Activated effector memory CD4-positive, alpha-beta T cell treated with Interleukin-2 at 50 U/mL for 16 hours (primary cell): Measurements from ENCODE around the gene RS1.

Experiments
- DNase-seq: peaks from one replicate; pipeline ENCODE4 v3.0.0-alpha.2; 2020

The RS1 gene

GRCh38 chrX:18672008-18672407, at the start of gene RS1:
Gene RS1 (minus strand): TSS chrX:18672108. CDS start chrX:18672068, 40 bp downstream.
- no peak for DNase-seq

- DNase-seq: no peak
These were observed 47.9 kb upstream of the RS1 start for GRCh38 chrX:18719852-18720251.

DNA sequence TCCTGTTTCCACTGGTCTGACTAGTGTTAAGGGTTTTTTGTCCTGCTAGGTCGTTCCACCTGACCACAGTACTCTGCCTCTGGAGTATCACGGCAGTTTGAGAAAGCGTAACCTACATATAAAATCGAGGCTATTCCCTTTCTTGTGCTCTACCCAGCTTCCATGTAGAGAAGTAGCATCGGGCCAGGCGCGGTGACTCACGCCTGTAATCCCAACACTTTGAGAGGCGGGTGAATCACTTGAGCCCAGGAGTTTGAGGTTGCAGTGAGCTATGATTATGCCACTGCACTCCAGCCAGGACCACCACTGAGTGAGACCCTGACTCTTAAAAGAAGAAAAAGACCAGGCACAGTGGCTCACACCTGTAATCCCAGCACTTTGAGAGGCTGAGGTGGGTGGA, 43.0 kb upstream of the RS1 start:
- no peak for DNase-seq

GRCh38 chrX:18709833-18710232, 37.9 kb upstream of the RS1 start:
- no peak for DNase-seq

GRCh38 chrX:18707426-18708049, 35.6 kb upstream of the RS1 start, which contains the start of gene PPEF1:
Gene PPEF1 (plus strand): TSS chrX:18707645. CDS start chrX:18707781, 136 bp downstream.
- no peak for DNase-seq

- no peak for DNase-seq
These were observed 30.7 kb upstream of the RS1 start for GRCh38 chrX:18702362-18703195.

DNA sequence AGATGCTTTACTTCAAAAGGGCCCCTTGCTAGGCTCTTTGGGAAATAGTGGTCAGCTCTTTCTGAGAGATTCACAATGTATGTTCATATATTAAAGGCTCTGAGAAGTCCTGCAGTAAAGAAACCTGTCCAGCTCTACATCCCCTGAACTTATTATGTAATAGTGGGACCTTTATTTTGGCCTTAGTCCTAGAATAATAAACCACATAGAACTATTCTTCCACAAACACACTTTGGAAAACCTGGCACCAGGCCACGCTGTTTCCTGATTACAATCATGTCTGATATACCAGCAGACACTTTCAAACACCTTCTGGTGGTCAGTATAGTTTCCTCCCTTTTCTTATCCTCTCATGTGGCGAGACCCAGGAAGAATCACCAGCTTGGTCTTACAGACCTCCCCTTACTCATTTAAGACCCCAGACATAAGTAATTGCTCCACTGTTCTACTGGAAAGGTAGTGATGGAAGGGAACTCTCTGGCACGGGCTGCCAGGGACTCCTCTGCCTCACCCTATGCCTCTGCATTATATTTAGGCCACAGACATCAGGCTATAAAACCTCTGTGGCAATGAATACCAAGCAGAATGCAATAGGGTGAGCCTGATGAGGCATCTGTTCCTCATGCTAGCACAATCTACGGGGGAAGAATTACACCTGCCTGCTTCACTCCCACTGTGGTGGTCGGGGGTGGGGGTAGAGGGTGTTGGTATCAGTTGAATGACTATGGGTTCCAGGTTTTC, 29.9 kb upstream of the RS1 start:
- DNase-seq: no peak

DNA sequence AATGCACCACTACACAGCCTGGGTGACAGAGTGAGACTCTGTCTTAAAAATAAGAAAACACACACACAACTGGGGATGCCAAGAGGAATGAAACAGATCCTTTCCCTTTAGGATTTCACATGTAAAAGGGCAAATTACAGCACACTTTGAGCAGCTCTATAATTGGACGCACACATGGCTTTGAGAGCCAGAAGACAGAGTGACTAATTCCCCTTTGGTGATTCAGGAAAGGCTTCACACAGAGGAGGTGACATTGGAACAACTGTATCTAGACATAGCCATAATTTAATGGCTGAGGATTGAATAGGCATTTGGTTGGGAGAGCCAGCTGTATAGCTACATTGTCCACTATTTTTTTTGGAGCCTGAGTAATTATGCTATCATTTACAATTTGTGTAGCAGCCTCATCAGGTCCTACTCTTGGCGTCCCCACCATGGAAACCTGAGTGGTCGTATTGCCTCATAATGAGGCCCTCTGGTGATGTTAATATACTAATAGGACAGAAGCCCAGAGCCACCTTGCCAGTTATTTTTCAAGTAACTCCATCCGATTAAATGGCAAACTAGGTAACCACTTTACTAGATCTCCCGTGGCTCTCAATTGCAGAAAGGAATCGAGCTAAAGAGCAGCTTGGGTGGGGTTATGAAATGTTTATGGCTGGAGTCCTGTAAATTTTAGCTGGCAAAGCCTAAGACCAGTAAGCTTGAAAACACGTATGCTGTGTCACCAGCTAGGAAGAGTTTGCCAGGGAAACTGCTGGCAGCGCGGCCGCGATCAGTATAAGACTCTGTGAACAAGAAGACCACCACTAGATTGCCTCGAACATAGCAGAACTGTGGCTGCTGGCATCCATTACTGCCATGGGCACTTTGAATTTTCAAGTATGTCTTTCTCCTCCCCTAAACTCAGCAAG, 27.1 kb upstream of the RS1 start:
- DNase-seq: no peak

GRCh38 chrX:18696653-18697052, 24.7 kb upstream of the RS1 start:
- DNase-seq: no peak

- DNase-seq: no peak
These were observed 20.6 kb upstream of the RS1 start for GRCh38 chrX:18692541-18692940.

- DNase-seq: no peak
These were observed 19.5 kb upstream of the RS1 start for GRCh38 chrX:18691431-18691830.

GRCh38 chrX:18687856-18688495, 16.1 kb upstream of the RS1 start:
- no peak for DNase-seq

DNA sequence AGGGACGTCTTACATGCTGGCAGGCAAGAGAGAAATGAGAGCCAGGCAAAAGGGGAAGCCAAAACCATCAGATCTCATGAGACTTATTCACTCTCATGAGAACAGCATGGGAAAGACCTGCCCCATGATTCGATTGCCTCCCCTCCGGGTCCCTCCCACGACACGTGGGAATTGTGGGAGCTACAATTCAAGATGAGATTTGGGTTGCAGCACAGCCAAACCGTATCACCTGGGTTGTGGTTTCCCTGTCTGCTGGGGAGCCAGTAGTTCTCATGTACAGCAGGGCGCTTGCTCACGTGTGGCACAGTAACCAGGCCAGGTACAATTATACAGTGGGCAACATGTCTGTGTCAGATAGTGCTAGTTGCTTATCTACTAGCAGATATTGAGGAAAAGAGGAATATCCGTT, 11.1 kb upstream of the RS1 start:
- no peak for DNase-seq

- no peak for DNase-seq
These were observed 10.1 kb upstream of the RS1 start for GRCh38 chrX:18681996-18682395.

DNA sequence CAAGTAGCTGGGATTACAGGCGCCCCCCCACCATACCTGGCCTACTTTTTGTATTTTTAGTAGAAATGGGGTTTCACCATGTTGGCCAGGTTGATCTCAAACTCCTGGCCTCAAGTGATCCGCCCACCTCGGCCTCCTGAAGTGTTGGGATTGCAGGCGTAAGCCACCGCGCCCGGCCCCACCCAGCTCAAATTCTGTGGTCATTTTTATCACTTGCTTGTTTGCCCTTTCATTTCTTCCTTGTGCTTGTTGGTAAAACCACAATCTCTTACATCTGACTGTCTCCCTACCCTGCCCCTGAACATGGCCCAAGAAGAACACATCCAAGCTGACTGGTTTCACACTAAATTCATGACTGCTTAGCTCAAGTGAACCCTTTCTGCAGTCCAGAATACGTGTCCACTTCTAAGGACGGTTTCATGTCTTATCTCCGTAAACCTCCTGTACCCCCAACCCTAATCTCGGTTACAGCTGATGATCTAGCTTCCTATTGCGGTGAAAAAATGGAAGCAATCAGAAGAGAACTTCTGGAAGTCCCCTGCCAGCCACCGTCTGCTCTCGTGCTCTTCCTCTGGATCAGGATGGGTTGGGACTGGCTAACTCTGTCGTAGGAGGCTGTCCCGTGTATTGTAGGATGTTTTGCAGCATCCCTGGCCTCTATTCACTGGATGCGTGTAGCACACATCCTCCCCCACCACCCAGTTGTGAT, 5.4 kb upstream of the RS1 start:
- no peak for DNase-seq

GRCh38 chrX:18676470-18676869, 4.6 kb upstream of the RS1 start:
- DNase-seq: no peak

DNA sequence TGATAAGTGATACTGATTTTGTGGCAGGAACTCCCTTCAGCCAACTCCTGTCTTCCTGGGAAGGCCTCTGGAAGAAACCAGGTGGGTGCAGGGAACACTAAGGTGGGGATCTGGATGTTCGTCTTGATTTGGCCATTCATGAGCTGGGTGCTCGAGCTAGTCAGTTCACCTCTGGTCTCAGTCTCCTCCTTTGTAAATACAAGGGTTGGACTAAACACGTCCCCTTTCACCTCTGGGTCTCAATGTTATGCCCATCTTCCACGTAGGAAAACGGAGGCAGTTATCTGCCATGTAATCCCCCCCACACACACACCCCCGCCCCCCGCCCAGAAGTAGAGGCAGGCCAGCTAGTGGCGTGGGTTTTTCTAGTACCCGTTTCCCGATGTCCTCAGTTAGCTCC, 4.1 kb upstream of the RS1 start:
- no peak for DNase-seq

- peak; percentile 68 for DNase-seq
These were observed 3.2 kb upstream of the RS1 start for GRCh38 chrX:18674788-18675735.

- DNase-seq: peak; percentile 5
These were observed 2.5 kb upstream of the RS1 start for GRCh38 chrX:18674417-18674787.
